Superior temporal gyrus (tissue), 1 donor: ENCODE data around the gene TEX19.

Source experiments
- DNase-seq: peaks from one replicate; pipeline ENCODE4 v3.0.0-alpha.2; 2016; ENCODE audit errors: extremely low spot score

The TEX19 gene, protein sequence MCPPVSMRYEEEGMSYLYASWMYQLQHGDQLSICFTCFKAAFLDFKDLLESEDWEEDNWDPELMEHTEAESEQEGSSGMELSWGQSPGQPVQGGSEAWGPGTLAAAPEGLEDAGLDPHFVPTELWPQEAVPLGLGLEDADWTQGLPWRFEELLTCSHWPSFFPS

DNA sequence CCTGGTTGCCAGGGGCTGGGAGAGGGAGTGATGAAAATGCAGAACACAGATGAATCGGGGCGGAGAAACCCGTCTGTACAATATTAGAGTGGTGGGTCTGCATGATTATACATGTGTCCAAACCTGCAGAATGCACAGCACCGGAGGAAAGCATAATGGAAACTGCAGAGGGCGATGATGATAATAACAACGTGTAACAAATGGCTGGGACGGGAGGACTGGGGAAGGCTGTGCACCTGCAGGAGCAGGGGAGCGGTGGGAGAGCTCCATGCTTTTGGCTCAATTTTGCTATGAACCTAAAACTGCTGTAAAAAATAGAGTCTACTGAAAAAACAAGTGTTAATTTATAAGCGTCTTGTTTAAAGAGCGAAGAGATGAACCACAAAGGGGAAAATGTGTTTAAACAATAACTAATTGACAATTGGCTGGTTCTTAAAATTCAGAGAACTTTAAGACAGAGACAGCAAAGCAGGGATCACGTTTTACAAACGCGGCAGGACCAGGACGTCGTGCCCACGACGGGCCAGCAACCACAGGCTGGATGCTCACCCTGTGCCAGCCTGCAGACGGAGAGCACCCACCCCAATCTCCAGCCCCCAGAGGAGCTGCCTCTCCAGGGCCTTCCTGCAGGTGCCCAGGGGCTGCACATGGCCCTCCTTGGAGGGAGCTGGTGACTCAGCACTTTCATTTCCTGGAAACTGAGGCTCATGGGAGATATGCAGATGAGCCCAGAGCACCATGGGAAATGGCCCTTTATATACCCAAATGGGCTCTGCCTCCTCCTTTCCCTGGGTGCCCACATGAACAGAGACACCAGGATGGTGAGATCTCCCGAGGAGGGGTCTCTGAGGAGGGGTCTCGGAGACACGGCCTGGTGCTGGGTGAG, at the start of gene TEX19:
Gene TEX19, plus strand, starts transcription at position 783 of the 886 bp plus-strand sequence. CDS start 2,904 bp downstream, outside the sequence.
- no peak for DNase-seq

DNA sequence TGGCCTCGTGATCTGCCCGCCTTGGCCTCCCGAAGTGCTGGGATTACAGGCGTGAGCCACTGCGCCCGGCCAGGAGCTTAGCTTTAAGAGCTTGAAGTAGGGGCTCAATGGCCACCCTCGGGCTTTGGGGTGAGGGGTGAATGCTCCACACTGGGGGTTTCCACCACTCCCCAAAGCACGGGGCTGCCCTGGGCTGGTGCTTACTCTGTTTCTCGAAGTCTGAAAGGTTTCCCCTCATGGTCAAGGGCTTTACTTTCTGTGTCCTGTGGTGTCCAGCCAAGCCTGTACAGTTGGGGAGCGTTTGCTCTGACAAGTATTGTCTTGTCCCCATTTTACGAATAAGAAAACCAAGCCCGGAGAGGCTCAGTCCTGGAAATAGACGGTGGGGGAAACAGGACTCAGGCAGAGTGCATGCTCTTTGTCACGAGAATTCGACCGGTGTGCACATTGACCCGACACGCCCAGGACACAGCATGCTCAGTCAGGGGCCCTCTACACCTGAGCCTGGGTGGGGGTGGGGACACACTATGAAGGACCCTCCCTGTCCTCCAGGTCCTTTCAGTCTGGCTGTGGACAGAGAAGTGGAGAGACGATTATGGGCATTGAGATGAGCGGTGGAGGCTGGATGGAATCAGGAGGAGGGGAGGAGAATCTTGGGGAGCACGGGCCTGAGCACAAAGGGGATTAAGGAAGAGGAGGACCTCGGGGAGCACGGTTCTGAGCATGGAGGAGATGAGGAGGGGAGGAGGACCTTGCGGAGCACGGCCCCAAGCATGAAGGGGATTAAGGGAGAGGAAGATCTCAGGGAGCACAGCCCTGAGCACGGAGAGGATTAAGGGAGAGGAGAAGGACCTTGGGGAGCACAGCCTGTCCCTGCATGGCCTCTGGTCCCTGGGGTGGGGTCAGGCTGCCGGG, 49.1 kb upstream of the TEX19 start:
- DNase-seq = no peak

DNA sequence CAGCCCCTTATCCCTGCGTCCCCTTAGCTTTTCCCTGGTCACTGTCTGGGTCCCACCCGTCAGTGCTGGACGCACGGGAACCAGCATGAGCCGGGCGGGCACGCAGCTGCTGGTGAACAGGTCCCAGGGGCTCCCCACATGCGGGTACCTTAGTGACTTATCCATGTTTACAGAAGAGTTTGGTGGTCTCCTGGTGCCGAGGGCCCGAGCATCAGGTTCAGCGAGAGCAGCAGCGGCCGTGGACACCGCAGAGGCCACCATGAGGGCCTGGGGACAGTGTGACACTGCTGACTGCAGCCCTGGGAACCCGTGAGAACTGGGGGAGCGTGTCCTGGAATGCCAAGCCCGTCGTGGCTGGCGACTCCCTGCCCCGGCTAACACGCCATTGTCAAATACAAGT, 48.2 kb upstream of the TEX19 start:
- DNase-seq = no peak

DNA sequence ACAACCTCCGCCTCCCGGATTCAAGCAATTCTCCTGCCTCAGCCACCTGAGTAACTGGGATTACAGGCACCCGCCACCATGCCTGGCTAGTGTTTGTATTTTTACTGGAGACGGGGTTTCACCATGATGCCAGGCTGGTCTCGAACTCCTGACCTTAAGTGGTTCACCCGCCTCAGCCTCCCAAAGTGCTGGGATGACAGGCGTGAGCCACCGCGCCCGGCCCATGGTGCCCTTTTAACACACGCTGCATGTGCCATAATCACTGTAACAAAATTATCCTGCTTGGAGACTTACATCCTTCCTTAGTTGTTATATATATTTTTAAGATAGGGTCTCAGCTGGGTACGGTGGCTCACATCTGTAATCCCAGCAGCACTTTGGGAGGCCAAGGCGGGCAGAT, 47.1 kb upstream of the TEX19 start:
- DNase-seq = no peak

DNA sequence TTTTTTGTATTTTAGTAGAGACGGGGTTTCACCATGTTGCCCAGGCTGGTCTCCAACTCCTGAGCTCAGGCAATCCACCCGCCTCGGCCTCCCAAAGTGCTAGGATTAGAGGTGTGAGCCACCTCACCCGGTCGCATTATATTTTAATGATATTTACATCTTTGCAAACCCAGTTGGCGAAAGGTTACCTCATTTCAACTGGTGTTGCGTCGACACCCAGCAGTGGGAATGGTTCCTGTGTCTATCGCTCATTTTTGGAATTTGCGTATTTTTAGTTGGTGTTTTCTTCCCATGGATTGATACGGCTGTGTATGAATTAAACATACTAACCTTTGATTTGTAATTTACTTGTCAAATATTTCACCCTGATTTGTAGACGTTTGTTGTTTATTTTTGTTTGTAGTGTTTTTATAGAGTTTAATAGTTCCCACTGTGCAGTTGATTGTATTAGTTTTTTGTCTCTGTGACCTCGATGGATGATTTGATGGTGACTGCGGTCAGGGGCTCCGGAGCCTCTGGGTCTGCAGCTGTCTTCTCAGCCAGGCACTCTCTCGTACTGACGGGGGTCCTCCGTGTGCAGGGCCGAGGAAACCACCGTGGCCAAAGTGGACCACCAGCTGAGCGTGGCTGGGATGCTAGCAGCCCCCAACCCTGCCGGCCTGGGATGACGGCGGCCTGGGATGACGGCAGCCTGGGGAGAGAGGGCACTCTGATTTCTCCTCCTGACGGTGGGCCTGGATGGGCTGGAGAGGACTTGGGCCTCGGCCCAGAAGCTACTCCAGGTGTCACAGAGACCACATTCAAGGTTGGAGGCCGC, 45.6 kb upstream of the TEX19 start:
- no peak for DNase-seq

DNA sequence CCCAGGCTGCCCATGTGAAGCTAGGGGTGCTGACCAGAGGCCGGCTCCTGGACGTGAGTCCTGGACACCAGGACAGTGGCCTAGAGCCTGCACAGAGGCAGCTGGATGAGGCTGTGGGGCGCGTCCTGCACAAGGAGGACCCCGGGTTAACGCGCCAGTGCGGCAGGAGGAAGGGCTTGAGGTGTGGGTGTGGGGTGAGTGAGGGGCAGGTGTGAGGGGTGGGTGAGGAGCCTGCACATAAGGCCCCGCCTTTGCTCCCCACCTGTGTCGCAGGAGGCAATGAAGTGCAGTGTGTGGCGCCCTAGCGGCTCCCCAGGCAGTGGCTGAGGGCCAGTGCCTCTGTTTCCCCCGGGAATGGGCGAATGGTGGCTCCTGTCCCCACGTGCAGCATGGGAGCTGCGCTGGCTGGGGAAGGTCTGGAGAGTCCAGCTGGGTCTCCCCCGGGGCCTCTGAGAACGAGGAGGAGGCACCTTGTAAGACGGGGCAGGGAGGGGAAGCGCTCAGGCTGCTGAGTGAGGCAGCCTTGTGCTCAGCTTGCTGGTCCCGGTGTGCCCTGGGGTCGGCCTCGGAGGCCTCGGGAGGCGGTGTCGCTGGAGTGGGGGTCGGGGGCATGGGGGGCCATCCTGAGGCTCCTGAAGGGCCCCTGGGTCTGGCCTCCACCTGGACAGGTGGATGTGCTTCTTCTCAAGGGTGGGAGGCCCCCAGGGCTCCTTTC, 44.9 kb upstream of the TEX19 start:
- no peak for DNase-seq

DNA sequence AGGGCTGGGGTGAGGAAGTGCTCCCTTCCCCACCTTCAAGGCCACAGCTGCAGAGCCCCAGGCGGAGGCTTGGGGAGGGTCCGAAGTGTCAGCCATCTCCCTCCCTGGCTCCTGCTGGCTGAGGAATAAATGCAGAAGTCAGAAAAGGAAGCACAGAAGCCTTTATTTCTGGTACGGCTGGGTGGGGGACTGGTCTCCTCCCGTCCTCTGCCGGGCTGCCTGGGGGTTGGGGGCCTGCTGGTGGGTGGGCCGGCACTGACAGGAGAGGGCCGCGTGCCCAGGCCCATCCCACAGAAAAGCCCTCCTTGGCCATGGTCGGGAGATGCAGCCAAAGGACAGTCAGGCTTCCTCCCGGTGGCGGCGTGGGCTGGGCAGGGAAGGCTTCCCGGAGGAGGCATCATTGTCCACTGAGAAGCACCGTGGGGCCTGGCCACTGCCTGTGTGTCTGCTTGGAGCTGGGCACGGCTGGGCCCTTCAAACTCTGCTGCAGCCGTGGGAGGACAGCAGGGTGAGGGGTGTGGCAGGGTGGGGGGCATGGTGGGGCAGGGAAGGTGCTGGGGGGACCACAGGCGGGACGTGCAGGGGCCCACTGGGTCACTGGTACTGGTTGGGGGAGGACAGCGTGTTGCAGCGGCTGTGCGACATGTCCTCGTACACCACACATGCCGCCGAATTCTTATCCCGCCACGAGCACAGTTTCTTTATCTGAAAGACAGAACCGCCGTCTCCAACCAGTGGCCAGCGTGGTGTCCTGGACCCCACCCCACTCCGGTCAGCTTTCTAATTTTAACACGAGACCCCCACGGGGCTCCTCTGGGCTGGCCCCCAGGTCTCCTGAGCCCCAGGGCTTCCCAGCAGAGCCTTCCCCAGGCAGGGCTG, 44.1 kb upstream of the TEX19 start:
- no peak for DNase-seq

DNA sequence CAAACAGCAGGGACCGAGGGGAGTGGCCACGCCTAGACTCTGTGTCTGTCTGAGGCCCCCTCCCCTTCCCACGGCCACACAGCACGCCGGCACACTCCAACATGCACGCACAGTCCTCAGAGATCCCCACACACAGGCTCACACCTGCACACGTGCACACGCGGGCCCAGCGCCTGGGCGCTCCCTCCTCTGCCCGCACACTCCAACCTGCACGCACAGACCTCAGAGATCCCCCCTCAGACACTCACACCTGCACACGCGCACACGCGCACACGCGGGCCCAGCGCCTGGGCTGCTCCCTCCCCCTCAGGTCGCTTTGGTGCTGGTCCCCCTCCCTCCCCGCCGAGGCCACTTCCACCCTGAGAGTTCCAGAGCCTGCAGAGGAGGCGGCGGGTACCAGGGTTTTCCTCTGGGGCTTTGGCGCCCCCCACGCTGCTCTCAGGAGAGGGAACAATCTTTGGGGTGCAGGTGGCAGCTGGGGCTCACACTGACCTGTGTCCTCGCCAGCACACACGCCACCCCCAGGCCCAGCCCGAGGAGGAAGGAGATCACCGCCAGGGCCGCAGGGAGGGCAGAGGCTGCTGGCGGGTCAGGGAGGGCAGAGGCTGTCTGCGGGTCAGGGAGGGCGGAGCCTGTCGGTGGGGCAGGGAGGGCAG, 43.2 kb upstream of the TEX19 start:
- no peak for DNase-seq

DNA sequence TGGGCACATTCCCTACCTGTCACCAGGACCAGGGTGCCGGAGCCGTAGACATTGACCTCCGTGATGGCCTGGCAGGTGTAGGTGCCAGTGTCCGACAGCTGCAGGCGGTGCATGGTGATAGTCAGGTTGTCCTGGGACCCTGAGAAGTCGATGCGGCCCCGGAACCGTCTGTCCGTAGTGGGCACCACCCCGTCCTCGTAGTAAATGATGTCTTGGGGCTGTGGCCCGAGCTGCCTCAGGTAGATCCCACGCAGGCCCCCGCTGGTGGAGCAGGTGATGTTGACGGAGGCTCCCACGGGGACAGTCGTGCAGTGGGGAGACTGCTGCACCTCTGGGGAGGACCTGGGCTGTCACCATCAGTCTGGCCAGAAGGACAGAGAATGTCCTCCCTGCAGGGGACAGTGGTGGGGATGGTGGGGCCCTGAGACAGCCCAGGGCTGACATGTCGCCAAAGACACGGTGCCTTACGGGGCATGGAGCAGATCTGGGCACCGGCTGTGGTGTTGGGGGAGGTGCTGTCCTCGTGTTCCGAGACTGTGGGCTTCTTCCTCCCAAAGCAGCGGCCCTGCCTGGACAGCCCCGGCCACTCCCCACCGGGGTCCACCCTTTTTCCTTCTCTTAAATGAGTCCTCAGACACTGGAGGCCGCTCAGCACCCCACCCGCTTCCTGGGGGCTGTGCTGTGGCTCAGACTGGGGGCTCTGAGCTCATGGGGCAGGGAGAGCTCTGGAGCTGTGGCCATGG, 42.2 kb upstream of the TEX19 start:
- DNase-seq = no peak

DNA sequence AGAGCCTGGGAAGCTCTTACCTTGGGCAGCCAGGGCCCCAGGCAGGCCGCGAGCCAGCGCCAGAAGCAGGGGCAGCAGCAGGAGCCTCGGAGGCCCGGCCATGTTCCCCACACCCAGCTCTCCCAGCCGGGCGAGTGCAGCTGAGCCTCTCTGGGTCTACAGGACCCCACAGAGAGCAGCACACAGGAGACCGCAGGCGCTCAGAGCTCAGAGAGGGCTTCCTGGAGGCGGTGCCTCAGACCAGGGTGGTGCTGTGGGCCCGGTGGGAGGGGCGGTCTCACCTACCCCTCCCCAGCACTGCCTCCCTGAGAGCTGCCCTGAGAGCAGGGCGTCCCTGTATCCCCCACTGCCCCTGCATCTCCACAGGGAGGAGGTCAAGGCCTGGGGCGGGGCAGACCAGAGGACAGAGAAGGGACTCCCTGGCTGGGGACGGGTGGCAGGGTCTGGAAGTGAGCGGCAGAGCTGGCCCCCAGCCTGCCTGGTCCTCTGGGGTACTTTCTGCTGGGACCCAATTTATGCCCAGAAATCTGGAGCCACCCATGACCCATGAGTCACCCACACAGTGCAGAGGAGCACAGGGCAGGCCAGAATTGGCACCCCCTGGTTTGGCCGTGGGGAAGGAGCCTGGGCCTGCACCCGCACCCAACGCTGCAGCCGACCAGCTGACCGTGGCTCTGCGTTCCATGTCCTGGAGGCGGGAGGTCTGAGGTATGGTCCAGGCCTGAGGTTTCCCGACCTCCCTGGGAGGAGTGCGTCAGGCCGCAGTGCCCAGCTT, 41.5 kb upstream of the TEX19 start, which contains the start of gene CD7:
Gene CD7, minus strand, starts transcription at position 215 of the 775 bp plus-strand sequence. Its CDS starts 113 bp downstream, at position 102.
- DNase-seq = no peak

DNA sequence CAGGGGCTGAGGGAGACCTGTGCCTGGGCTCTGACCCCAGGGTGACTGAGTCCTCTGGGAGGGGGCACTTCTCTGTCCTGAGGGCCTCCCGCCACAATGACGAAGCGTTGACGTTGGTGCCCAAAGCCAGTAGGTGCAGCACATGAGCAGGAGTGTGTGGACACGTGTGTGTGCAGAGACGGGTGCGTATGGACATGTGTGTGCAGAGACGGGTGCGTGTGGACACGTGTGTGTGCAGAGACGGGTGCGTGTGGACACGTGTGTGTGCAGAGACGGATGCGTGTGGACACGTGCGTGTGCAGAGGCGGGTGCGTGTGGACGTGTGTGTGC, 40.9 kb upstream of the TEX19 start:
- no peak for DNase-seq

DNA sequence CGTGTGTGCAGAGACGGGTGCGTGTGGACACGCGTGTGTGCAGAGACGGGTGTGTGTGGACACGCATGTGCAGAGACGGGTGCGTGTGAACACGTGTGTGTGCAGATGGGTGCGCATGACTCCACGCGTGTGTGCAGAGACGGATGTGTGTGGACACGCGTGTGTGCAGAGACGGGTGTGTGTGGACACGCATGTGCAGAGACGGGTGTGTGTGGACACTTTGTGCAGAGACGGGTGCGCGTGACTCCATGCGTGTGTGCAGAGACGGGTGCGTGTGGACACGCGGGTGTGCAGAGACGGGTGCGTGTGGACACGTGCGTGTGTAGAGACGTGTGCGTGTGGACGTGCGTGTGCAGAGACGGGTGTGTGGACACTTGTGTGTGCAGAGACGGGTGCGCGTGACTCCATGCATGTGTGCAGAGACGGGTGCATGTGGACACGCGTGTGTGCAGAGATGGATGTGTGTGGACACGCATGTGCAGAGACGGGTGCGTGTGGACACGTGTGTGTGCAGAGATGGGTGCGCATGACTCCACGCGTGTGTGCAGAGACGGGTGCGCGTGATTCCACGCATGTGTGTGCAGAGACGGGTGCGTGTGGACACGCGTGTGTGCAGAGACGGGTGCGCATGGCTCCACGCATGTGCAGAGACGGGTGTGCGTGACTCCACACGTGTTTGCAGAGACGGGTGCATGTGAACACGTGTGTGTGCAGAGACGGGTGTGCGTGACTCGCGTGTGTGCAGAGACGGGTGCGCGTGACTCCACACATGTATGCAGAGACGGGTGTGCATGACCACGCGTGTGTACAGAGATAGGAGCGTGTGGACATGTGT, 40.1 kb upstream of the TEX19 start:
- no peak for DNase-seq

DNA sequence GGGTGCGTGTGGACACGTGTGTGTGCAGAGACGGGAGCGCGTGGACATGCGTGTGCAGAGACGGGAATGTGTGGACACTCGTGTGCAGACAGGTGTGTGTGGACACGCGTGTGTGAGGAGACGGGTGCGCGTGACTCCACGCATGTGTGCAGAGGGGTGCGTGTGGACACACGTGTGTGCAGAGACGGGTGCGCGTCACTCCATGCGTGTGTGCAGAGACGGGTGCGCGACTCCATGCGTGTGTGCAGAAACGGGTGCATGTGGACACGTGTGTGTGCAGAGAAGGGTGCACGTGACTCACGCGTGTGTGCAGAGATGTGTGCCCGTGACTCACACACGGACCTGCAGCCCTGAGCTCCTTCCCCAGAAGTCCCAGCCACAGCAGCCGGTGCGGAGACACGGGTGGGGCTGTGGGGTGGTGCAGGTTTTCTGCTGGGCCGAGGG, 39.4 kb upstream of the TEX19 start:
- no peak for DNase-seq

DNA sequence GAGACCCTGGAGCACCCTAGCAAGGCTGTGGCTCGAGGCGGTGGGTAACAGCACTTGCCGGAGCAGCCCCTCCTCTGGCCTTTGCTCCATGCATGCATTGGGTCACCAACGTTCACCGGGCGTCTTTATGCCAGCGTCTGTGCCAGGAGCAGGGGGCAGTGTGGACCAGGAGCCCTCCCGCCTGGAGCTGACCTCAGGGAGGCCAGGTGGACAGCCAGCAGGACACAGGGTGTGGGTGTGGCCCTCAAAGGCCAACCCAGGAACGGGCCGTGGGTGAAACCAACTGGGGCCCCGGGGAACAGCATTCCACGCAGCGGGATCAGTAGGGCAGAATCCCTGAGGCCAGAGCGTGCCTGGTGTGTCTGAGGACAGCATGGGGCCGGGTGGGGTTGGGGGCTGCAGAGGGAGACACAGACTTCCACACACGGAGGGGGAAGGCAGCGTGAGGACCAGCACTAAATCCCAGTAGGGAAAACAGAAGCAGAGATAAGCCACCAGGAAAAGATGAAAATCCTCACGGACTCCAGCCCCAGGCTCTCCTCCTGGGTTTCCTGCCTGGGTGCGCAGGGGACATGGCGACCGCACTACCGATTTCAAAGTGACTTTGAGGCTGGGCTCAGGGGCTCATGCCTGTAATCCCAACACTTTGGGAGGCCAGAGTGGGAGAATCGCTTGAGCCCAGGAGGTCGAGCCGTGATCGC, 38.8 kb upstream of the TEX19 start:
- no peak for DNase-seq

DNA sequence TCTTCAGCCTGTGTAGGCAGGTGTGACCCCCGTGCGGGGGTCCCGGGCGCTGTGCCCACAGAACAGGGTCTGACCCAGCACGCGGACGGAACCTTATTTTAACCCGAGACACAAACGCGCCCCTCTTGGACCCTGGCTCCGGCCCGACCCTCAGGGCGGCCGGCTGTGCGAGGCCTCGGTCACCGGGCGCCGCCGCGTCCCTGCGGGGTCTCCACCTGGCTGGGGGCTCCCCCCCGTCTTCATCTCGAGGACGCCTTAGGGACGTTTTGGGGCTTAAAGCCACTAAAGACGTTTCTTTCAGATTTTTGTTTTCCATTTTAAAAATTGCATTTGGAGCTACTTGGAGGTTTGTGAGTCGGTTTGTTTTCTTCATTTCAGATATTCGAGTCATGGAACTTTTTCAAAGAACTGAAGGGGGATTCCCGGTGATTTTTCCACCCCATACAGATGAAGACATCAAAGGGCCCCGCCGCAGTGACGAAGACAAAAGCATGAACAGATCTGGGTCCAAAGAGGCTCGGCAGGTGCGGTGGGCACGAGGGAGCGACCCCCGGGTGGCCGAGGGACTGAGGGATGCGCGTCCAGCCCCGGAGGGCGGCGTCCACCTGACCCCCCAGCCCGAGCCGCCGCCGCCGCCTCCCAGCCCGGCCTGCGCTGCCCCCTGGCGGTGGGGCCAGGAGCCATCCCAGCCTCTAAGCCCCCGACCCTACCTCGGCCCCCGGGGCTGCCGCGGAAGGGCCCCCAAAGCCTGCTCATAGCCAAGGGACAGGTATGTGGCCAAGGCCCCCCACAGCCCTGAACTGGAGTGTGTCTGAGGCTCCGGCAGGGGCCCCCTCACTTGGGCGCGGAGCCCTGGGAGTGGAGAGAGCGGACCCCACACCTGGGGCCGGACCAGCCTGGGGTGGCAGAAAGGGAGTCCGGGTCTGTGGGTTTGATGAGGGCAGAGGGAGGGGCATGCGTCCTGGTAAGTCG, 37.8 kb upstream of the TEX19 start:
- DNase-seq = no peak
